ENCODE results near the gene ATXN7L3.
"Not testable (repeated sequence)": the region's sequence is repeated elsewhere in the genome, so short reads cannot be mapped to it uniquely, and the experiment has no call there.

ATXN7L3 gene

GRCh38 chr17:44199553-44200477, at the start of gene ATXN7L3:
Gene ATXN7L3 (minus strand): TSS chr17:44199884. CDS start chr17:44198070, 1,814 bp downstream.
- DNase-seq (ENCODE audit: low spot score): peak; percentile 96

GRCh38 chr17:44247876-44248736, 48.4 kb upstream of the ATXN7L3 start:
- DNase-seq (ENCODE audit: low spot score): no peak

- DNase-seq (ENCODE audit: low spot score): no peak
Measured at GRCh38 chr17:44247440-44247841, 47.8 kb upstream of the ATXN7L3 start.

GRCh38 chr17:44241106-44241624, 41.5 kb upstream of the ATXN7L3 start:
- DNase-seq (ENCODE audit: low spot score): no peak

GRCh38 chr17:44237886-44238285, 38.2 kb upstream of the ATXN7L3 start:
- DNase-seq (ENCODE audit: low spot score): not testable (repeated sequence)

- DNase-seq (ENCODE audit: low spot score): no peak
Measured at GRCh38 chr17:44236444-44236991, 36.8 kb upstream of the ATXN7L3 start.

- peak; percentile 15 for DNase-seq (ENCODE audit: low spot score)
Measured at GRCh38 chr17:44235583-44235936, 35.9 kb upstream of the ATXN7L3 start.

GRCh38 chr17:44233582-44233981, 33.9 kb upstream of the ATXN7L3 start:
- DNase-seq (ENCODE audit: low spot score): no peak

- DNase-seq (ENCODE audit: low spot score): no peak
Measured at GRCh38 chr17:44232061-44232460, 32.4 kb upstream of the ATXN7L3 start.

- no peak for DNase-seq (ENCODE audit: low spot score)
Measured at GRCh38 chr17:44230140-44230539, 30.5 kb upstream of the ATXN7L3 start.

GRCh38 chr17:44229090-44229489, 29.4 kb upstream of the ATXN7L3 start:
- no peak for DNase-seq (ENCODE audit: low spot score)

- DNase-seq (ENCODE audit: low spot score): peak; percentile 69
Measured at GRCh38 chr17:44223541-44224071, 23.9 kb upstream of the ATXN7L3 start.

GRCh38 chr17:44222112-44222869, 22.6 kb upstream of the ATXN7L3 start:
- peak; percentile 95 for DNase-seq (ENCODE audit: low spot score)

- no peak for DNase-seq (ENCODE audit: low spot score)
Measured at GRCh38 chr17:44221862-44222111, 22.1 kb upstream of the ATXN7L3 start.

- DNase-seq (ENCODE audit: low spot score): peak; percentile 87
Measured at GRCh38 chr17:44221084-44221861, 21.6 kb upstream of the ATXN7L3 start.

GRCh38 chr17:44220213-44221083, 20.8 kb upstream of the ATXN7L3 start:
- peak; percentile 31 for DNase-seq (ENCODE audit: low spot score)

- peak; percentile 47 for DNase-seq (ENCODE audit: low spot score)
Measured at GRCh38 chr17:44219616-44220212, 20.0 kb upstream of the ATXN7L3 start, which contains the start of gene UBTF. Gene UBTF (minus strand): TSS chr17:44219675. CDS start chr17:44218229, 1,446 bp downstream.

- DNase-seq (ENCODE audit: low spot score): peak; percentile 40
Measured at GRCh38 chr17:44219108-44219615, 19.5 kb upstream of the ATXN7L3 start.
